Fibroblast of the aortic adventitia (primary cell): ENCODE measurements around the gene CDH15. TPM values are rescaled to one million over a fixed set of nuclear protein-coding genes. Genes with fewer than 3 reads are reported as not detected.
A peak's percentile ranks its signal among the peaks of the same experiment; 100 is the strongest.

ENCODE experiments used
- DNase-seq: peaks from one replicate; pipeline ENCODE4 v3.0.0-alpha.2; 2010; ENCODE audit warnings: low read depth
- H3K4me3 ChIP-seq: 2 replicates; pipeline ENCODE4 v1.5.1; 2011; ENCODE audit warnings: low read depth, mild to moderate bottlenecking, control low read depth, low read length, moderate library complexity
- CTCF ChIP-seq: IDR thresholded peaks from 2 replicates; pipeline ENCODE4 v1.5.1; 2011; ENCODE audit warnings: mild to moderate bottlenecking, low read length, control low read depth, inconsistent platforms; ENCODE audit not compliant: insufficient read depth
- total RNA-seq: library from RNA; depleted of rRNA; stranded (reverse); fragments of >200 nt; gene quantifications from 2 replicates; pipeline ENCODE4 v1.2.3, GENCODE V29; 2012; ENCODE audit warnings: low replicate concordance

The CDH15 gene
- total RNA-seq, 1 donor: 0.09 TPM

GRCh38 chr16:89191901-89192185 lies 20.3 kb downstream of the CDH15 start:
- TF ChIP-seq CTCF: no peak
- peak overlapping the region; percentile 69 for H3K4me3 ChIP-seq
- DNase-seq: no peak

- peak; percentile 95 for DNase-seq
- H3K4me3 ChIP-seq: peak overlapping the region; percentile 69
Observed at GRCh38 chr16:89192186-89192955, 20.8 kb downstream of the CDH15 start.

- DNase-seq: peak; percentile 77
- no peak overlapping the region for H3K4me3 ChIP-seq
- no peak for TF ChIP-seq CTCF
Observed at GRCh38 chr16:89192956-89193575, 21.5 kb downstream of the CDH15 start.

GRCh38 chr16:89193576-89194293 lies 22.2 kb downstream of the CDH15 start:
- DNase-seq: no peak
- H3K4me3 ChIP-seq: no peak overlapping the region
- no peak for TF ChIP-seq CTCF

- DNase-seq: no peak
- H3K4me3 ChIP-seq: no peak overlapping the region
- no peak for TF ChIP-seq CTCF
Observed at GRCh38 chr16:89194340-89195311, 23.1 kb downstream of the CDH15 start.

- TF ChIP-seq CTCF: no peak
- no peak overlapping the region for H3K4me3 ChIP-seq
- DNase-seq: no peak
Observed at GRCh38 chr16:89195521-89196171, 24.1 kb downstream of the CDH15 start.
